K562 (cell line): ENCODE measurements around the gene PTGR2. TPM values are rescaled to one million over a fixed set of nuclear protein-coding genes. Genes with fewer than 3 reads are reported as not detected.

Source experiments
- ATF7 ChIP-seq: fragments of 450-650 bp; IDR thresholded peaks from 2 replicates; pipeline ENCODE4 v1.7.1; 2014; ENCODE audit warnings: mild to moderate bottlenecking, moderate library complexity
- MBD2 ChIP-seq: sonication (generic); IDR thresholded peaks from 2 replicates; pipeline ENCODE4 v1.6.1; 2016; ENCODE audit warnings: low read depth, borderline replicate concordance
- NCOA4 ChIP-seq: fragments of 450-650 bp; IDR thresholded peaks from 2 replicates; pipeline ENCODE4 v1.6.1; 2018; ENCODE audit warnings: mild to moderate bottlenecking; ENCODE audit not compliant: partially characterized antibody
- PCBP1 ChIP-seq: fragments of 200-400 bp; formaldehyde crosslinking; IDR thresholded peaks from 2 replicates; pipeline ENCODE4 v1.6.1; 2018; ENCODE audit warnings: mild to moderate bottlenecking, low read depth, low read length; ENCODE audit not compliant: poor library complexity, severe bottlenecking
- PCBP2 ChIP-seq: fragments of 200-400 bp; formaldehyde crosslinking; IDR thresholded peaks from 2 replicates; pipeline ENCODE4 v1.6.1; 2018; ENCODE audit warnings: low read length, low read depth, mild to moderate bottlenecking, moderate library complexity; ENCODE audit not compliant: poor library complexity, severe bottlenecking
- RUNX1 ChIP-seq: sonication (generic); IDR thresholded peaks from 2 replicates; pipeline ENCODE4 v1.6.1; 2016; ENCODE audit warnings: antibody characterized with exemption, low read depth
- U2AF1 ChIP-seq: fragments of 200-400 bp; formaldehyde crosslinking; optimal IDR thresholded peaks from 2 replicates; pipeline ENCODE3; 2017; ENCODE audit warnings: mild to moderate bottlenecking, low read depth, low read length, moderate library complexity
- ZNF436 ChIP-seq: fragments of 250-450, 450-650 bp; sonication (Bioruptor Pico); formaldehyde crosslinking; IDR thresholded peaks from 2 replicates; pipeline ENCODE4 v1.7.0; 2020; ENCODE audit warnings: mild to moderate bottlenecking
- ZNF780A ChIP-seq: fragments of 250-450 bp; sonication (Bioruptor Pico); IDR thresholded peaks from 2 replicates; pipeline ENCODE4 v1.5.0; 2021; ENCODE audit warnings: mild to moderate bottlenecking
- polyA plus RNA-seq, 8 experiments: library from polyadenylated mRNA; depleted of rRNA in 4 of 8; stranded (reverse) in 5 of 8; unstranded in 3 of 8; fragments of >200 nt; fragmentation: Nextera tagmentation in 2 of 8; fragmentation: Illumina TruSeq in 1 of 8; extraction: Ambion mirVana in 2 of 8; extraction: Trizol in 1 of 8; gene quantifications; 2 replicates each; pipeline versions ENCODE4 v1.2.1 to v1.2.3, GENCODE V29; 2011 to 2014; ENCODE audit warnings: inconsistent platforms in 1 of 8, missing spikeins in 1 of 8
- total RNA-seq, 7 experiments: library from RNA; depleted of rRNA in 6 of 7; stranded (reverse); fragments of >200 nt in 6 of 7; fragmentation: Illumina TruSeq in 2 of 7; extraction: Trizol in 2 of 7; gene quantifications; 2 replicates each; pipeline versions ENCODE4 v1.2.1 to v1.2.3, GENCODE V29; 2011 to 2021; ENCODE audit warnings: low replicate concordance in 1 of 7
- TF ChIP-seq, protein P1 (sequence below): sonication (generic); formaldehyde crosslinking; IDR thresholded peaks from 2 replicates; pipeline ENCODE4 v1.8.0; 2022; ENCODE audit warnings: missing genetic modification reagents, mild to moderate bottlenecking, moderate library complexity, borderline replicate concordance
- TF ChIP-seq, protein P2 (sequence below): fragments of 450-650 bp; IDR thresholded peaks from 2 replicates; pipeline ENCODE4 v1.6.1; 2016; ENCODE audit warnings: mild to moderate bottlenecking
- TF ChIP-seq, protein P3 (sequence below): fragments of 250-450 bp; sonication (Bioruptor Pico); IDR thresholded peaks from 2 replicates; pipeline ENCODE4 v1.4.0; 2020; ENCODE audit warnings: mild to moderate bottlenecking
- TF ChIP-seq, protein P4 (sequence below), 2 experiments: fragments of 450-650 bp; IDR thresholded peaks; 2 replicates each; pipeline ENCODE4 v1.6.1; 2016; ENCODE audit warnings: mild to moderate bottlenecking in 2 of 2, borderline replicate concordance in 1 of 2, low read depth in 1 of 2, moderate library complexity in 1 of 2

The PTGR2 gene
- total and polyA plus RNA-seq, 9 of the 15 experiments (the other 6 are each of a cell fraction or from before 2014, with no cell fraction given), result 7.4 to 23.0 (median 13.0) TPM

DNA sequence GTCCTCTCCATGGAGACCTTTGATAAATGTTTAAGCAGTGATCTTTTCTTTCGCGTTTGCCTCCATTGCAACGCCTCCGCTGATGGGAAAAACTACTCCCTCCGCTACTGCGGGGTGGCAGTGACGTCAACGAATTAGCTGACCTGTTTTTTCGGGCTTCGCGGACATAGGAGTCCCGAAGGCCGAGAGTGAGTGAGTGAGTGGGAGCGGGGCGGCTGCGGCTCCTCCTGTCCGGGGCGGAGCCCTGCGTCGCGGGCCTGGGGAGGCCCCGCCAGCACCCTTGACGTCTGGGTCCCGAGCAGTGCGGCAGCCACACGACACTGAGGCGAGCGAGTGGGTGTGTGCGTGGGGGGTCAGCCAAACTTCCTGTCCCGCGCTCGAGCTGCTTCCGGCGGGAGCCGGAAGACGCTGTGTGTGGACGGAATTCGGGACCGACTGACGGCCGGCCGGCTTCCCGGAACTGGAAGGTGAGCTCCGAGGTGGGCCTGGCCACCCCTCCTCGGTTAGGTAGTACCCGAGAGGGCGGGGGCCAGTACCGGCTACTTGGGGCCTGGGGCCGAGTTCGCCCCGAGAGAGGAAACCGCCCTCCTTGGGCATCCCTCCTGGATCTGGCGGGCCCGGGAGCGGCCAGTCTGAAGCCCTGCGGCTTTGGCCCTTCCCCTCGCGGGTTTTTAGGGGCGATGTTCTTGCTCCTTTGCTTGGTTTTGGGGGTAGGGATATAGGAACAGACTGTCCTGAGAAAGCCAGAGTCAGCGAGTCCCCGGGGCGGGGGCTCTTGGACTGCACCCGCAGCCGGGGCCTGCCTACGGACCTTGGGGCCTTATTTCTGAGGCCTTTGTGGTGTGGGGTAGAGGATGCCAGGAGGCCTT lies 35.1 kb downstream of the PTGR2 start, which contains the start of gene ZNF410 (continued):
- TF ChIP-seq, protein P1, sequence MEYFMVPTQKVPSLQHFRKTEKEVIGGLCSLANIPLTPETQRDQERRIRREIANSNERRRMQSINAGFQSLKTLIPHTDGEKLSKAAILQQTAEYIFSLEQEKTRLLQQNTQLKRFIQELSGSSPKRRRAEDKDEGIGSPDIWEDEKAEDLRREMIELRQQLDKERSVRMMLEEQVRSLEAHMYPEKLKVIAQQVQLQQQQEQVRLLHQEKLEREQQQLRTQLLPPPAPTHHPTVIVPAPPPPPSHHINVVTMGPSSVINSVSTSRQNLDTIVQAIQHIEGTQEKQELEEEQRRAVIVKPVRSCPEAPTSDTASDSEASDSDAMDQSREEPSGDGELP (CRISPR knock-in tag), result peak; percentile 92
- TF ChIP-seq, protein P2, sequence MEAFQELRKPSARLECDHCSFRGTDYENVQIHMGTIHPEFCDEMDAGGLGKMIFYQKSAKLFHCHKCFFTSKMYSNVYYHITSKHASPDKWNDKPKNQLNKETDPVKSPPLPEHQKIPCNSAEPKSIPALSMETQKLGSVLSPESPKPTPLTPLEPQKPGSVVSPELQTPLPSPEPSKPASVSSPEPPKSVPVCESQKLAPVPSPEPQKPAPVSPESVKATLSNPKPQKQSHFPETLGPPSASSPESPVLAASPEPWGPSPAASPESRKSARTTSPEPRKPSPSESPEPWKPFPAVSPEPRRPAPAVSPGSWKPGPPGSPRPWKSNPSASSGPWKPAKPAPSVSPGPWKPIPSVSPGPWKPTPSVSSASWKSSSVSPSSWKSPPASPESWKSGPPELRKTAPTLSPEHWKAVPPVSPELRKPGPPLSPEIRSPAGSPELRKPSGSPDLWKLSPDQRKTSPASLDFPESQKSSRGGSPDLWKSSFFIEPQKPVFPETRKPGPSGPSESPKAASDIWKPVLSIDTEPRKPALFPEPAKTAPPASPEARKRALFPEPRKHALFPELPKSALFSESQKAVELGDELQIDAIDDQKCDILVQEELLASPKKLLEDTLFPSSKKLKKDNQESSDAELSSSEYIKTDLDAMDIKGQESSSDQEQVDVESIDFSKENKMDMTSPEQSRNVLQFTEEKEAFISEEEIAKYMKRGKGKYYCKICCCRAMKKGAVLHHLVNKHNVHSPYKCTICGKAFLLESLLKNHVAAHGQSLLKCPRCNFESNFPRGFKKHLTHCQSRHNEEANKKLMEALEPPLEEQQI, result no peak
- TF ChIP-seq NCOA4, result no peak
- no peak for TF ChIP-seq PCBP2
- TF ChIP-seq PCBP1, result no peak
- peak; percentile 98 for TF ChIP-seq ATF7
- TF ChIP-seq ZNF436 (CRISPR knock-in tag), result no peak
- TF ChIP-seq, protein P3, sequence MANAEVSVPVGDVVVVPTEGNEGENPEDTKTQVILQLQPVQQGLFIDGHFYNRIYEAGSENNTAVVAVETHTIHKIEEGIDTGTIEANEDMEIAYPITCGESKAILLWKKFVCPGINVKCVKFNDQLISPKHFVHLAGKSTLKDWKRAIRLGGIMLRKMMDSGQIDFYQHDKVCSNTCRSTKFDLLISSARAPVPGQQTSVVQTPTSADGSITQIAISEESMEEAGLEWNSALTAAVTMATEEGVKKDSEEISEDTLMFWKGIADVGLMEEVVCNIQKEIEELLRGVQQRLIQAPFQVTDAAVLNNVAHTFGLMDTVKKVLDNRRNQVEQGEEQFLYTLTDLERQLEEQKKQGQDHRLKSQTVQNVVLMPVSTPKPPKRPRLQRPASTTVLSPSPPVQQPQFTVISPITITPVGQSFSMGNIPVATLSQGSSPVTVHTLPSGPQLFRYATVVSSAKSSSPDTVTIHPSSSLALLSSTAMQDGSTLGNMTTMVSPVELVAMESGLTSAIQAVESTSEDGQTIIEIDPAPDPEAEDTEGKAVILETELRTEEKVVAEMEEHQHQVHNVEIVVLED (CRISPR knock-in tag), result peak; percentile 64
- TF ChIP-seq RUNX1, result no peak
- TF ChIP-seq ZNF780A (CRISPR knock-in tag), result no peak
- TF ChIP-seq MBD2, result peak; percentile 42; the same call in 1 of the 2 replicates
- TF ChIP-seq, protein P4, sequence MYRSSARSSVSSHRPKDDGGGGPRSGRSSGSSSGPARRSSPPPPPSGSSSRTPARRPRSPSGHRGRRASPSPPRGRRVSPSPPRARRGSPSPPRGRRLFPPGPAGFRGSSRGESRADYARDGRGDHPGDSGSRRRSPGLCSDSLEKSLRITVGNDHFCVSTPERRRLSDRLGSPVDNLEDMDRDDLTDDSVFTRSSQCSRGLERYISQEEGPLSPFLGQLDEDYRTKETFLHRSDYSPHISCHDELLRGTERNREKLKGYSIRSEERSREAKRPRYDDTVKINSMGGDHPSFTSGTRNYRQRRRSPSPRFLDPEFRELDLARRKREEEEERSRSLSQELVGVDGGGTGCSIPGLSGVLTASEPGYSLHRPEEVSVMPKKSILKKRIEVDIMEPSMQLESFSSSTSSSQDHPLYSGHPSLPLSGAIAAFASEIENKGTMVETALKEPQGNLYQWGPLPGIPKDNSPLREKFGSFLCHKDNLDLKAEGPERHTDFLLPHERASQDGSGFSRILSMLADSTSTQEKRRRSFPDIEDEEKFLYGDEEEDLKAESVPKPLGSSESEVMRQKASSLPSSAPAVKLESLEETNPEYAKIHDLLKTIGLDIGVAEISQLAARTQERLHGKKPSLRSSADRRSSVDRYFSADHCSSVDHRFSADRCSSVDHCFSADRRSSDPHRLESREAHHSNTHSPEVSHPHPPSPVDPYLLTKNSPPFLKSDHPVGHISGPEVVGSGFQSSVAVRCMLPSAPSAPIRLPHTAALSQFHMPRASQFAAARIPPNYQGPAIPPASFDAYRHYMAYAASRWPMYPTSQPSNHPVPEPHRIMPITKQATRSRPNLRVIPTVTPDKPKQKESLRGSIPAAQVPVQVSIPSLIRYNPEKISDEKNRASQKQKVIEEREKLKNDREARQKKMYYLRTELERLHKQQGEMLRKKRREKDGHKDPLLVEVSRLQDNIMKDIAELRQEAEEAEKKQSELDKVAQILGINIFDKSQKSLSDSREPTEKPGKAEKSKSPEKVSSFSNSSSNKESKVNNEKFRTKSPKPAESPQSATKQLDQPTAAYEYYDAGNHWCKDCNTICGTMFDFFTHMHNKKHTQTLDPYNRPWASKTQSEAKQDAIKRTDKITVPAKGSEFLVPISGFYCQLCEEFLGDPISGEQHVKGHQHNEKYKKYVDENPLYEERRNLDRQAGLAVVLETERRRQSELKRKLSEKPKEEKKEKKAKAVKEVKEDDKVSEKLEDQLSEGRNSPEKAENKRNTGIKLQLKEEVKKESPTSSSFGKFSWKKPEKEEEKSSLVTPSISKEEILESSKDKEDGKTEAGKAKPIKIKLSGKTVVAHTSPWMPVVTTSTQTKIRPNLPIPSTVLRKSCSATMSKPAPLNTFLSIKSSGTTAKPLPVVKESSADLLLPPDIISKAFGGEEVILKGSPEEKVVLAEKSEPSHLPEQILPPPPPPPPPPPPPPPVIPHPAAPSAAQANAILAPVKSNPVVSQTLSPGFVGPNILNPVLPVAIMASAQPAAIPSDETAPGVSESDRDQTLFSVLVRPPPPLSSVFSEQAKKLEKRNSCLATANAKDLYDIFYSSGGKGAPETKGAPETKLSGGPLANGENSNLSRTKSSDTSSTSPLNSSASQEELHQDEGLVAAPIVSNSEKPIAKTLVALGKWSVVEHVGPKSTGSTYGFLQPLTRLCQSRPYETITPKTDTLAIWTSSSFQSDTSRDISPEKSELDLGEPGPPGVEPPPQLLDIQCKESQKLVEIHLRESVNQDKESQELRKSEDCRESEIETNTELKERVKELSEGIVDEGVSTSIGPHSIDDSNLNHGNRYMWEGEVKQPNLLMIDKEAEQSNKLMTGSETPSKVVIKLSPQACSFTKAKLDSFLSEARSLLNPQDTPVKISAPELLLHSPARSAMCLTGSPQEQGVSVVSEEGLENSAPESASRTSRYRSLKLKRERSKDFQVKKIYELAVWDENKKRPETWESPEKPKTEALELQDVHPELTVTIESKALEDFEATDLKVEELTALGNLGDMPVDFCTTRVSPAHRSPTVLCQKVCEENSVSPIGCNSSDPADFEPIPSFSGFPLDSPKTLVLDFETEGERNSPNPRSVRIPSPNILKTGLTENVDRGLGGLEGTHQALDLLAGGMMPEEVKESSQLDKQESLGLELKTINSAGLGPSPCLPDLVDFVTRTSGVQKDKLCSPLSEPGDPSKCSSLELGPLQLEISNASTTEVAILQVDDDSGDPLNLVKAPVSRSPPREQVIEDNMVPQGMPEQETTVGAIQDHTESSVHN (IDR thresholded peaks at IDR 0.05; ENCODE audit: borderline replicate concordance in 1 of 2, low read depth in 1 of 2), result no peak
- TF ChIP-seq U2AF1, result no peak
